OCI-LY7 (cell line): ENCODE data around the gene CNNM2.

Experiments
- CTCF ChIP-seq: fragments of 200-600 bp; sonication (generic); conservative IDR thresholded peaks from 2 replicates; pipeline ENCODE4 v1.5.1; 2014; ENCODE audit warnings: mild to moderate bottlenecking, antibody characterized with exemption, low read length, moderate library complexity, mixed read lengths
- EZH2phosphoT487 ChIP-seq: fragments of 200-600 bp; sonication (generic); IDR thresholded peaks from 2 replicates; pipeline ENCODE4 v1.6.1; 2018; ENCODE audit warnings: low read depth, borderline replicate concordance, mild to moderate bottlenecking, mixed run types, antibody characterized with exemption, low read length, moderate library complexity, mixed read lengths

DNA sequence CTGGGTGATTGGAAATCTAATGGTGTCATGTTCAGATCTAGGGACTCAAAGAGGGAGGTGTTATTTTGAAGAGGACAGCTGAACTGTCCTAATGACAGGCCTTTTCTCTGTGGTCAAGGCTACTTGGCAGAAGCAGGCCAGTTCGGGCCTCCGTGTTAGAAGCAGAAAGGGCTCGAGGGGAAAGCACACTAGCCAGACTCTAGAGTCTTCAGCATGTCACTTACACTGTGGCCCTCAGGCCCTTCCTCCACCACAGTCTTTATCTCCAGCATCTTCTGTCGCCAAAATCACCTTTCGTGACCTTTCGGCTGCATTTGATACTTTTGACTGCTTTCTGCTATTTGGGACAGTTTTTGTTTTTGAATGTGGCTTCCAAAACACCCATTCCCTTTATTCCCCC is 123.3 kb downstream of the CNNM2 start:
- no peak for TF ChIP-seq CTCF
- TF ChIP-seq EZH2phosphoT487 = no peak
